ENCODE measurements around the gene ABHD6.

Gene ABHD6

GRCh38 chr3:58237941-58238681 lies 519 bp downstream of the ABHD6 start:
- peak overlapping the region; percentile 74 for H3K23ac ChIP-seq (ENCODE audit: low read depth, low read length, poor library complexity)
- peaks cover 2% of the 10 kb centered on the region for H3K79me1 ChIP-seq (ENCODE audit: low read depth, low read length)
- DNase-seq (ENCODE audit: low spot score) = peak; percentile 29
- H2AFZ ChIP-seq (ENCODE audit: low read length) = peak overlapping the region; percentile 98
- H3K9ac ChIP-seq (ENCODE audit: low read depth, low read length, poor library complexity) = peak overlapping the region; percentile 97
- H2BK12ac ChIP-seq (ENCODE audit: low read length) = no peak overlapping the region
- WGBS, 2 donors (ENCODE audit: extremely low coverage in 2 of 2, insufficient read length in 2 of 2, insufficient replicate concordance in 1 of 2) = no CpG with 5 or more reads among the region's 53 CpGs
- no peak overlapping the region for H3K27ac ChIP-seq (replicated peaks; ENCODE audit: low read length)
- H3K4me3 ChIP-seq (ENCODE audit: low read length in 2 of 2) = peak overlapping the region; percentile 74 to 97
- peak overlapping the region; percentile 59 for H2AK5ac ChIP-seq (ENCODE audit: low read depth, low read length)
- H3K9me3 ChIP-seq (replicated peaks in 1 of 2; ENCODE audit: control insufficient read depth in 2 of 2, insufficient read depth in 1 of 2, low read depth in 1 of 2, low read length in 2 of 2) = no peaks in the 10 kb centered on the region
- no peaks in the 10 kb centered on the region for H3K36me3 ChIP-seq (replicated peaks in 1 of 2; ENCODE audit: control insufficient read depth in 2 of 2, insufficient read depth in 2 of 2, low read length in 2 of 2)
- H3K4me2 ChIP-seq (ENCODE audit: insufficient read depth, low read length, poor library complexity, severe bottlenecking) = peak overlapping the region; percentile 99
- H3K4ac ChIP-seq (ENCODE audit: low read length) = peak overlapping the region; percentile 77
- H3K14ac ChIP-seq (ENCODE audit: low read length) = peak overlapping the region; percentile 73
- H2BK120ac ChIP-seq (ENCODE audit: low read depth, low read length) = peak overlapping the region; percentile 40
- H2BK5ac ChIP-seq (ENCODE audit: low read length) = peak overlapping the region; percentile 93
- H4K91ac ChIP-seq (ENCODE audit: low read depth, low read length, poor library complexity) = no peak overlapping the region
- H3K18ac ChIP-seq (ENCODE audit: low read length) = peak overlapping the region; percentile 94
- no peak overlapping the region for H4K8ac ChIP-seq (ENCODE audit: low read depth, low read length)
- peaks cover 6 to 9% of the 10 kb centered on the region in 2 donors for H3K4me1 ChIP-seq (ENCODE audit: control insufficient read depth in 2 of 2, insufficient read depth in 1 of 2, low read depth in 1 of 2, low read length in 2 of 2)
- H2BK15ac ChIP-seq (ENCODE audit: low read length) = peak overlapping the region; percentile 80
- H3K27me3 ChIP-seq (ENCODE audit: control insufficient read depth in 3 of 3, insufficient read depth in 3 of 3, low read depth in 1 of 3, low read length in 3 of 3) = peaks cover 0 to 80% (median 18%) of the 10 kb centered on the region in 3 experiments

- no peak for DNase-seq (ENCODE audit: low spot score)
- Histone ChIP-seq H3K27me3 (ENCODE audit: control insufficient read depth in 3 of 3, insufficient read depth in 3 of 3, low read depth in 1 of 3, low read length in 3 of 3) (peaks cover 0 to 78% (median 18%) of the 10 kb centered on the region in 3 experiments), H2BK15ac (ENCODE audit: low read length) (no peak overlapping the region), H3K27ac (replicated peaks; ENCODE audit: low read length) (no peak overlapping the region), H3K4me1 (ENCODE audit: control insufficient read depth in 2 of 2, insufficient read depth in 1 of 2, low read depth in 1 of 2, low read length in 2 of 2) (peaks cover 6 to 9% of the 10 kb centered on the region in 2 donors), H3K36me3 (replicated peaks in 1 of 2; ENCODE audit: control insufficient read depth in 2 of 2, insufficient read depth in 2 of 2, low read length in 2 of 2) (no peaks in the 10 kb centered on the region), H3K14ac (ENCODE audit: low read length) (no peak overlapping the region), H2BK120ac (ENCODE audit: low read depth, low read length) (no peak overlapping the region), H3K4me3 (ENCODE audit: low read length in 2 of 2) (peak overlapping the region in 1 of 2 donors; percentile 97), H3K4me2 (ENCODE audit: insufficient read depth, low read length, poor library complexity, severe bottlenecking) (peak overlapping the region; percentile 99), H2AFZ (ENCODE audit: low read length) (no peak overlapping the region), H4K8ac (ENCODE audit: low read depth, low read length) (no peak overlapping the region), H3K9me3 (replicated peaks in 1 of 2; ENCODE audit: control insufficient read depth in 2 of 2, insufficient read depth in 1 of 2, low read depth in 1 of 2, low read length in 2 of 2) (no peaks in the 10 kb centered on the region), H2BK5ac (ENCODE audit: low read length) (peak overlapping the region; percentile 93), H3K18ac (ENCODE audit: low read length) (no peak overlapping the region), H3K9ac (ENCODE audit: low read depth, low read length, poor library complexity) (no peak overlapping the region), H3K79me1 (ENCODE audit: low read depth, low read length) (peaks cover 2% of the 10 kb centered on the region), H3K4ac (ENCODE audit: low read length) (no peak overlapping the region), H2BK12ac (ENCODE audit: low read length) (no peak overlapping the region), H3K23ac (ENCODE audit: low read depth, low read length, poor library complexity) (no peak overlapping the region), H4K91ac (ENCODE audit: low read depth, low read length, poor library complexity) (no peak overlapping the region), H2AK5ac (ENCODE audit: low read depth, low read length) (peak overlapping the region; percentile 59)
- no CpG with 5 or more reads among the region's 7 CpGs for WGBS, 2 donors (ENCODE audit: extremely low coverage in 2 of 2, insufficient read length in 2 of 2, insufficient replicate concordance in 1 of 2)
Measured at GRCh38 chr3:58238830-58239229, 1.2 kb downstream of the ABHD6 start.

DNA sequence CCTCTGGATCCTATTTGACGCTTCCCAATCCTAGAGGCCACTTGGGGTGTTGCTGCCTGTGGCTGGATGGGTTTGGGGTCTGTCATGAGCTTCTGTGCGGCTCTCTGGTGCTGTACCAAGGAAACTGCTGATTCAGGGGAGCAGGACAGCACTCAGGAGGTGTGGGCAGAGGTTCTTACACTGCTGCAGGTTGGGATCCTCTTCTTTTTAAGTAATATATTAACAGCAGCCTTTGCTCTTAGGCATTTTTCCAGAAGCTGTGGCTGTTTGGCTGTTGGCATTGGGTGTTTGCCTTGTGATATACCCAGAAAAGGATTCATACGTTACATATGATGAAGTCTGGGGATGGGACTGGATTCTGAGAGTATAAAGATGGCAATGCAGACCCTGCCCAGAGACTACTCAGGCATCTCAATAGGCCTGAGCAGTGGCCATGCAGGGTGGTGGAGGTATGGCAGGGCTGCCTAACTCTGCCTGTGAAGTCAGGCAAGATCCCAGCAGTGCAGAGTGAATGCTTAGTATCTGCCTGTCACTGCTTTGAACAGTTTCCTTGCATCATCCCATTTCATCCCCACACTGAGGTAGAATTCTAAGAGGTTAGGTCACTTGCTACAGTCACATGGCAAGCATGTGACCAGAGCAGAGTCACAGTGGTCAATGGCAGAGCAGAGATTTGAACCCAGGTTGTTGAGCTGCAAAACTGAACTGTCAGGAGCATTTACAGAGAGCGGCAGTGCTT lies 3.9 kb downstream of the ABHD6 start:
- Histone ChIP-seq H3K4me3 (ENCODE audit: low read length in 2 of 2) (no peak overlapping the region), H3K18ac (ENCODE audit: low read length) (no peak overlapping the region), H3K14ac (ENCODE audit: low read length) (no peak overlapping the region), H3K9ac (ENCODE audit: low read depth, low read length, poor library complexity) (peak overlapping the region; percentile 34), H3K9me3 (replicated peaks in 1 of 2; ENCODE audit: control insufficient read depth in 2 of 2, insufficient read depth in 1 of 2, low read depth in 1 of 2, low read length in 2 of 2) (no peaks in the 10 kb centered on the region), H4K8ac (ENCODE audit: low read depth, low read length) (no peak overlapping the region), H3K27me3 (ENCODE audit: control insufficient read depth in 3 of 3, insufficient read depth in 3 of 3, low read depth in 1 of 3, low read length in 3 of 3) (peaks cover 0 to 73% (median 12%) of the 10 kb centered on the region in 3 experiments), H2BK5ac (ENCODE audit: low read length) (no peak overlapping the region), H3K4me2 (ENCODE audit: insufficient read depth, low read length, poor library complexity, severe bottlenecking) (no peak overlapping the region), H2BK12ac (ENCODE audit: low read length) (no peak overlapping the region), H3K23ac (ENCODE audit: low read depth, low read length, poor library complexity) (no peak overlapping the region), H3K27ac (replicated peaks; ENCODE audit: low read length) (no peak overlapping the region), H4K91ac (ENCODE audit: low read depth, low read length, poor library complexity) (no peak overlapping the region), H3K36me3 (replicated peaks in 1 of 2; ENCODE audit: control insufficient read depth in 2 of 2, insufficient read depth in 2 of 2, low read length in 2 of 2) (no peaks in the 10 kb centered on the region), H3K4me1 (ENCODE audit: control insufficient read depth in 2 of 2, insufficient read depth in 1 of 2, low read depth in 1 of 2, low read length in 2 of 2) (peaks cover 11 to 14% of the 10 kb centered on the region in 2 donors), H2BK120ac (ENCODE audit: low read depth, low read length) (no peak overlapping the region), H2BK15ac (ENCODE audit: low read length) (no peak overlapping the region), H3K4ac (ENCODE audit: low read length) (no peak overlapping the region), H2AK5ac (ENCODE audit: low read depth, low read length) (no peak overlapping the region), H2AFZ (ENCODE audit: low read length) (no peak overlapping the region), H3K79me1 (ENCODE audit: low read depth, low read length) (peaks cover 2% of the 10 kb centered on the region)
- no peak for DNase-seq (ENCODE audit: low spot score)
- no CpG with 5 or more reads among the region's 4 CpGs for WGBS, 2 donors (ENCODE audit: extremely low coverage in 2 of 2, insufficient read length in 2 of 2, insufficient replicate concordance in 1 of 2)

DNA sequence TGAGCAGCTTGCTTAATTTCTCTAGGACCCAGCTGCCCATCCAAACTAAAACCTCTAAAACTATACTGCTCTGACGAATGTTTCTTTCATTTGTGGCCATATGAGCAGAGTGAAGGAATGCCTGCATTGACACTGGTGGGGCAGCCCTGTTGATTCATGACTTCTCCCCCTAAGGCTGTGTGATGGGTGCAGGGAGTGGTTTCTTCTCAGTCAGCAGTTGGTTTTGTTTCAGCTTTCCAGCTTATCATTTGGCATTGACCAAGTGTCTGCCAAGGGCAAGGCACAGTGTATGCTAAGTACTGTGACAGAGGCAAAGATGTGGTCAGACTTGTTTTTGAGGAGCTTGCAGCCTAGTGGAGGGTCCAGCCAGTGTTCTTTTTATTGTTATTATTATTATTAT lies 4.7 kb downstream of the ABHD6 start:
- Histone ChIP-seq H3K27me3 (ENCODE audit: control insufficient read depth in 3 of 3, insufficient read depth in 3 of 3, low read depth in 1 of 3, low read length in 3 of 3) (peaks cover 0 to 74% (median 8%) of the 10 kb centered on the region in 3 experiments), H3K27ac (replicated peaks; ENCODE audit: low read length) (no peak overlapping the region), H3K79me1 (ENCODE audit: low read depth, low read length) (peaks cover 2% of the 10 kb centered on the region), H3K14ac (ENCODE audit: low read length) (no peak overlapping the region), H3K4ac (ENCODE audit: low read length) (no peak overlapping the region), H3K23ac (ENCODE audit: low read depth, low read length, poor library complexity) (no peak overlapping the region), H3K4me3 (ENCODE audit: low read length in 2 of 2) (no peak overlapping the region), H4K91ac (ENCODE audit: low read depth, low read length, poor library complexity) (no peak overlapping the region), H3K9me3 (replicated peaks in 1 of 2; ENCODE audit: control insufficient read depth in 2 of 2, insufficient read depth in 1 of 2, low read depth in 1 of 2, low read length in 2 of 2) (no peaks in the 10 kb centered on the region), H4K8ac (ENCODE audit: low read depth, low read length) (no peak overlapping the region), H2BK15ac (ENCODE audit: low read length) (no peak overlapping the region), H2AFZ (ENCODE audit: low read length) (no peak overlapping the region), H3K36me3 (replicated peaks in 1 of 2; ENCODE audit: control insufficient read depth in 2 of 2, insufficient read depth in 2 of 2, low read length in 2 of 2) (no peaks in the 10 kb centered on the region), H2BK12ac (ENCODE audit: low read length) (no peak overlapping the region), H3K4me2 (ENCODE audit: insufficient read depth, low read length, poor library complexity, severe bottlenecking) (no peak overlapping the region), H3K9ac (ENCODE audit: low read depth, low read length, poor library complexity) (no peak overlapping the region), H3K18ac (ENCODE audit: low read length) (no peak overlapping the region), H2BK120ac (ENCODE audit: low read depth, low read length) (no peak overlapping the region), H3K4me1 (ENCODE audit: control insufficient read depth in 2 of 2, insufficient read depth in 1 of 2, low read depth in 1 of 2, low read length in 2 of 2) (peaks cover 9 to 11% of the 10 kb centered on the region in 2 donors), H2BK5ac (ENCODE audit: low read length) (no peak overlapping the region), H2AK5ac (ENCODE audit: low read depth, low read length) (peak overlapping the region; percentile 25)
- DNase-seq (ENCODE audit: low spot score) = no peak
- WGBS, 2 donors (ENCODE audit: extremely low coverage in 2 of 2, insufficient read length in 2 of 2, insufficient replicate concordance in 1 of 2) = no CpG with 5 or more reads among the region's 1 CpG
